ENCODE measurements around the gene SARNP. TPM values are rescaled to one million over a fixed set of nuclear protein-coding genes. Genes with fewer than 3 reads are reported as not detected.

The SARNP gene
- total RNA-seq, 1 experiment from 2014 or later = 73.8 TPM

- H3K4me3 Mint-ChIP-seq (ENCODE audit: low read depth, unreplicated experiment) = no peak overlapping the region
- H3K27me3 Mint-ChIP-seq (ENCODE audit: unreplicated experiment) = no peaks in the 10 kb centered on the region
- no TSS peak for BruUV-seq (replicated peaks)
- TF ChIP-seq CTCF (IDR thresholded peaks at IDR 0.05; ENCODE audit: unreplicated experiment) = no peak
- peaks cover 10% of the 10 kb centered on the region for H3K36me3 Mint-ChIP-seq (ENCODE audit: insufficient read depth, unreplicated experiment)
- peaks cover 22% of the 10 kb centered on the region for H3K4me1 Mint-ChIP-seq (ENCODE audit: low read depth, unreplicated experiment)
- intact Hi-C loops (cut with micrococcal nuclease; ENCODE audit: unreplicated experiment) = loop anchor here (5.0 kb wide), 5 partner anchors 54 to 366 kb away; partner anchors contain the start of genes DGKA, ORMDL2, PA2G4 and SARNP
- CTCF ChIA-PET = interaction anchor here (1.4 to 3.3 kb wide), 4 partner anchors 11 to 54 kb away, joined by 3 to 41 read pairs (median 26); partner anchors contain the start of genes BLOC1S1 and RDH5
- H3K27ac Mint-ChIP-seq (ENCODE audit: unreplicated experiment) = no peak overlapping the region
- no peak for DNase-seq
- H3K9me3 Mint-ChIP-seq (ENCODE audit: low read depth, unreplicated experiment) = no peaks in the 10 kb centered on the region
Observed at GRCh38 chr12:55736076-55736475, 81.4 kb downstream of the SARNP start.

GRCh38 chr12:55734595-55734994 is 82.9 kb downstream of the SARNP start:
- no peak overlapping the region for H3K27ac Mint-ChIP-seq (ENCODE audit: unreplicated experiment)
- intact Hi-C loops (cut with micrococcal nuclease; ENCODE audit: unreplicated experiment) = no loop called here
- BruUV-seq (replicated peaks) = no TSS peak
- CTCF ChIA-PET = interaction anchor here (1.1 kb wide), 1 partner anchor 9 kb away, joined by 3 read pairs; no protein-coding TSS in a partner anchor
- no peaks in the 10 kb centered on the region for H3K27me3 Mint-ChIP-seq (ENCODE audit: unreplicated experiment)
- DNase-seq = no peak
- H3K9me3 Mint-ChIP-seq (ENCODE audit: low read depth, unreplicated experiment) = no peaks in the 10 kb centered on the region
- H3K4me1 Mint-ChIP-seq (ENCODE audit: low read depth, unreplicated experiment) = peaks cover 35% of the 10 kb centered on the region
- H3K4me3 Mint-ChIP-seq (ENCODE audit: low read depth, unreplicated experiment) = no peak overlapping the region
- peaks cover 22% of the 10 kb centered on the region for H3K36me3 Mint-ChIP-seq (ENCODE audit: insufficient read depth, unreplicated experiment)
- no peak for TF ChIP-seq CTCF (IDR thresholded peaks at IDR 0.05; ENCODE audit: unreplicated experiment)

GRCh38 chr12:55733858-55734257 is 83.7 kb downstream of the SARNP start:
- TF ChIP-seq CTCF (IDR thresholded peaks at IDR 0.05; ENCODE audit: unreplicated experiment) = no peak
- H3K9me3 Mint-ChIP-seq (ENCODE audit: low read depth, unreplicated experiment) = no peaks in the 10 kb centered on the region
- peaks cover 39% of the 10 kb centered on the region for H3K4me1 Mint-ChIP-seq (ENCODE audit: low read depth, unreplicated experiment)
- no peak overlapping the region for H3K4me3 Mint-ChIP-seq (ENCODE audit: low read depth, unreplicated experiment)
- no TSS peak for BruUV-seq (replicated peaks)
- CTCF ChIA-PET = no interaction called here
- H3K27me3 Mint-ChIP-seq (ENCODE audit: unreplicated experiment) = no peaks in the 10 kb centered on the region
- peaks cover 29% of the 10 kb centered on the region for H3K36me3 Mint-ChIP-seq (ENCODE audit: insufficient read depth, unreplicated experiment)
- DNase-seq = no peak
- no peak overlapping the region for H3K27ac Mint-ChIP-seq (ENCODE audit: unreplicated experiment)
- intact Hi-C loops (cut with micrococcal nuclease; ENCODE audit: unreplicated experiment) = no loop called here

GRCh38 chr12:55733021-55733555 is 84.4 kb downstream of the SARNP start:
- no peak for DNase-seq
- TF ChIP-seq CTCF (IDR thresholded peaks at IDR 0.05; ENCODE audit: unreplicated experiment) = no peak
- no TSS peak for BruUV-seq (replicated peaks)
- H3K27me3 Mint-ChIP-seq (ENCODE audit: unreplicated experiment) = no peaks in the 10 kb centered on the region
- no peaks in the 10 kb centered on the region for H3K9me3 Mint-ChIP-seq (ENCODE audit: low read depth, unreplicated experiment)
- intact Hi-C loops (cut with micrococcal nuclease; ENCODE audit: unreplicated experiment) = no loop called here
- H3K4me1 Mint-ChIP-seq (ENCODE audit: low read depth, unreplicated experiment) = peaks cover 33% of the 10 kb centered on the region
- no peak overlapping the region for H3K4me3 Mint-ChIP-seq (ENCODE audit: low read depth, unreplicated experiment)
- no peak overlapping the region for H3K27ac Mint-ChIP-seq (ENCODE audit: unreplicated experiment)
- H3K36me3 Mint-ChIP-seq (ENCODE audit: insufficient read depth, unreplicated experiment) = peaks cover 32% of the 10 kb centered on the region
- CTCF ChIA-PET = no interaction called here

Measured in Calu3 (cell line).